ENCODE results near the gene DTL. TPM values are rescaled to one million over a fixed set of nuclear protein-coding genes. Genes with fewer than 3 reads are reported as not detected.

Gene DTL
- total RNA-seq, 2 donors from 2014 or later, result 5.2 to 19.9 TPM

DNA sequence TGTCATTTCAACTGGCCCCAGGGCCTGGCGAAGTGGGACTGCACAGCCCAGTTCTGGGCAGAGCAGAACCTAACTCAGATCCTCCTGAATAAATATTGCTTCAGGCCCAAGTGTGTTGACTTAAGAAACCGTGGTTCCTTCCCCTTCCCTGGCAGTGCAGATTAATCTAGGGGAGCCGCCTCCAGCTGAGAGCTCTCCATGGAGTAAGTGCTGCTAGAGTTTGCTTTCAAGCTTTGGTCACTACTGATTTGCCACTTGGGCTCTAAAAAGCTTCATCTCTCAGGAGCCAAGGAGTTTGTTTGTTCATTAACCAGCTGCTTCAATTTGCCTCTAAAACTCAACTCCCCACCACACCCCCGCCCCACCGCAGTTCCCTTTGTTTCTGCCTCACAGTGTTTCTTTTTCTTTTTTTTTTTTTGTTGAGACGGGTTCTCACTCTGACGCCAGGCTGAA lies 112.1 kb downstream of the DTL start:
- peak; percentile 35 for DNase-seq

DNA sequence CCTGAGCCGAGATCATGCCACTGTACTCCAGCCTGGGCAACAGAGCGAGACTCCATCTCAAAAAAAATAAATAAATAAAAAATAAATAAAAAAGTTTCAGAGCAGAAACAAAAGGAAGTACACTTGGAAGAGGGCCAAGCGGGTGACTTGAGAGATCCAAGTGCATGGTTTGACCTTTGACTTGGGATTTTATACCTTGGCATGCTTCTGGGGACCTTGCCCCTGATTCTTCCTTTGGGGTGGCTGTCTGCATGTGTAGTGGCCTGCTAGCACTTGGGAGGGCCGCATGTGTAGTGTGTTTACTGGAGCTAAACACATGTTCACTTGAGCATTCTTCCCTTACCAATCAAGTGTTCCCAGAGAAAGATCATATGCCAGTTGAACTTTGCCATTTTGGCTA lies 114.0 kb downstream of the DTL start:
- TF ChIP-seq, protein P1, sequence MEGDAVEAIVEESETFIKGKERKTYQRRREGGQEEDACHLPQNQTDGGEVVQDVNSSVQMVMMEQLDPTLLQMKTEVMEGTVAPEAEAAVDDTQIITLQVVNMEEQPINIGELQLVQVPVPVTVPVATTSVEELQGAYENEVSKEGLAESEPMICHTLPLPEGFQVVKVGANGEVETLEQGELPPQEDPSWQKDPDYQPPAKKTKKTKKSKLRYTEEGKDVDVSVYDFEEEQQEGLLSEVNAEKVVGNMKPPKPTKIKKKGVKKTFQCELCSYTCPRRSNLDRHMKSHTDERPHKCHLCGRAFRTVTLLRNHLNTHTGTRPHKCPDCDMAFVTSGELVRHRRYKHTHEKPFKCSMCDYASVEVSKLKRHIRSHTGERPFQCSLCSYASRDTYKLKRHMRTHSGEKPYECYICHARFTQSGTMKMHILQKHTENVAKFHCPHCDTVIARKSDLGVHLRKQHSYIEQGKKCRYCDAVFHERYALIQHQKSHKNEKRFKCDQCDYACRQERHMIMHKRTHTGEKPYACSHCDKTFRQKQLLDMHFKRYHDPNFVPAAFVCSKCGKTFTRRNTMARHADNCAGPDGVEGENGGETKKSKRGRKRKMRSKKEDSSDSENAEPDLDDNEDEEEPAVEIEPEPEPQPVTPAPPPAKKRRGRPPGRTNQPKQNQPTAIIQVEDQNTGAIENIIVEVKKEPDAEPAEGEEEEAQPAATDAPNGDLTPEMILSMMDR (IDR thresholded peaks at IDR 0.05), result no peak
- Histone ChIP-seq H3K36me3 (no peaks in the 10 kb centered on the region), H3K27ac (no peak overlapping the region), H3K27me3 (no peaks in the 10 kb centered on the region), H3K9me3 (no peaks in the 10 kb centered on the region), H3K4me3 (no peak overlapping the region), H3K9ac (ENCODE audit: low read depth in 2 of 2, low read length in 2 of 2) (peak overlapping the region in 1 of 2 donors; percentile 24), H3K4me1 (no peaks in the 10 kb centered on the region)
- intact Hi-C loops (cut with DNase I), result no loop called here
- DNase-seq, result peak; percentile 42

More for the DNA sequence above, 112.1 kb downstream of the DTL start:
- Histone ChIP-seq H3K36me3 (no peaks in the 10 kb centered on the region), H3K4me1 (no peaks in the 10 kb centered on the region), H3K27ac (peak overlapping the region; percentile 57), H3K9ac (ENCODE audit: low read depth in 2 of 2, low read length in 2 of 2) (no peak overlapping the region), H3K9me3 (no peaks in the 10 kb centered on the region), H3K27me3 (no peaks in the 10 kb centered on the region), H3K4me3 (no peak overlapping the region)
- intact Hi-C loops (cut with DNase I), result no loop called here
- TF ChIP-seq, protein P1 (IDR thresholded peaks at IDR 0.05), result no peak

DNA sequence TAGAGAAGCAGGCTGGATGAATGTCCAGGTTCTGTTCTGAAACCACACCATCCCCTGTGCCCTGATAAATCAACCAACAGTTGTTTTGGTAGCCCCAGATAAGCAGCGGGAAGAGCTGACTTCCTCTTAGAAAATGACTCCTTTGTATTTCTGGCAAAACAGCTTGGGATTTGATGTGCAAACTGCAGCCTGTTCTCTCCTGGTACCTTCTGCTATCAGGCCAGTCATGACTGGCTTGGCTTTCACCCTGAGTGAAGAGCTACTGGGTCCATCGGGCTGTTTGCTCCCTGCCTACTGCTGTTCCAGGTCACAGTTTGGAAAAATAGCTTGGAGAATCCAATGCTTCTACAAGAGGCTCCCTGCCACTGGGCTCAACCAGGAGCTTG lies 116.8 kb downstream of the DTL start:
- intact Hi-C loops (cut with DNase I), result no loop called here
- no peaks in the 10 kb centered on the region for H3K4me1 ChIP-seq
- H3K4me3 ChIP-seq, result no peak overlapping the region
- H3K9ac ChIP-seq (ENCODE audit: low read depth in 2 of 2, low read length in 2 of 2), result no peak overlapping the region
- H3K27me3 ChIP-seq, result no peaks in the 10 kb centered on the region
- no peaks in the 10 kb centered on the region for H3K9me3 ChIP-seq
- H3K27ac ChIP-seq, result no peak overlapping the region
- DNase-seq, result no peak
- H3K36me3 ChIP-seq, result no peaks in the 10 kb centered on the region
- TF ChIP-seq, protein P1 (IDR thresholded peaks at IDR 0.05), result no peak

DNA sequence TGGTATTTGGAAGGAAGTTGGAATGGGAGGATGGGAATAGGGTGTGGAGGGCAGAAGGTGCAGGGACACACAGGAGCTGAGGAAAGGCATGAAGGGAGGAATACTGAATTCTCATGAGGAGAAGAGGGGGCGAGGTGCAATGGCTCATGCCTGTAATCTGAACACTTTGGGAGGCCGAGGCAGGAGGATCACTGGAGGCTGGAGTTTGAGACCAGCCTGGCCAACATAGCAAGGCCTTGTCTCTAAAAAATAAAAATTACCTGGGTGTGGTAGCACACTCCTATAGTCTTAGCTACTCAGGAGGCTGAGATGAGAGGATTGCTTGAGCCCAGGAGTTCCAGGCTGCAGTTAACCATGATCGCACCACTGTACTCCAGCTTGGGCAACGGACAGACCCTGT lies 117.3 kb downstream of the DTL start:
- no peaks in the 10 kb centered on the region for H3K4me1 ChIP-seq
- H3K36me3 ChIP-seq, result no peaks in the 10 kb centered on the region
- DNase-seq, result no peak
- intact Hi-C loops (cut with DNase I), result no loop called here
- no peaks in the 10 kb centered on the region for H3K27me3 ChIP-seq
- H3K4me3 ChIP-seq, result no peak overlapping the region
- TF ChIP-seq, protein P1 (IDR thresholded peaks at IDR 0.05), result no peak
- H3K9ac ChIP-seq (ENCODE audit: low read depth in 2 of 2, low read length in 2 of 2), result no peak overlapping the region
- no peaks in the 10 kb centered on the region for H3K9me3 ChIP-seq
- peak overlapping the region; percentile 35 for H3K27ac ChIP-seq

DNA sequence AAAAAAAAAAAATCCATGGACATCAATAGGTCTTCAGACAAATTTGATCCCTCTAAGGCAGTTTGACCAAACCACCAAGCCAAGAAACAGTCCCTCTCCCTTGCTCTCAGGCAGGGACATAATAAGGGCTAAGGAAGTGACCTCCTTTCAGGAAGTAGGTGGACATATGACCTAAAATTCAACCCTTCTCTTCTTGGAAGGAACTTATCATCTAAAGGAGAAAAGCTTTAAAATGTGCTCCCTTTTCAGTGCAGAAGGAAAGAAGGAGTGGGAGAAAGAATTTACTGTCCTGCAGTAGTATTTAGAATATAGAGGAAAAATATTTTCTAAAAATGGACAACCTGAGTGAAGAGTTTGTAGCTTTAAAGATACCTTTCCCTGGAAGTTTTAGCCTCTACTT lies 118.1 kb downstream of the DTL start:
- TF ChIP-seq, protein P1 (IDR thresholded peaks at IDR 0.05), result no peak
- intact Hi-C loops (cut with DNase I), result no loop called here
- Histone ChIP-seq H3K4me3 (no peak overlapping the region), H3K9me3 (no peaks in the 10 kb centered on the region), H3K36me3 (no peaks in the 10 kb centered on the region), H3K27me3 (no peaks in the 10 kb centered on the region), H3K4me1 (no peaks in the 10 kb centered on the region), H3K9ac (ENCODE audit: low read depth in 2 of 2, low read length in 2 of 2) (no peak overlapping the region), H3K27ac (peak overlapping the region; percentile 35)
- DNase-seq, result no peak

Small RNA genes lying within 50 kb of the gene (microRNA-seq; reads per million reads assigned to microRNA genes)
- not detected for gene MIR3122

Other genes starting within 250 kb of the DTL start
- gene LPGAT1, start 205.0 kb upstream of the DTL start, total RNA-seq, result 10 to 100 TPM; 44.2 to 50.8 TPM
- gene INTS7, start 191 bp upstream of the DTL start, total RNA-seq, result 10 to 100 TPM; 11.0 to 18.5 TPM
- gene PPP2R5A, start 249.7 kb downstream of the DTL start, total RNA-seq, result 10 to 100 TPM; 62.4 to 78.2 TPM

All from colonic mucosa (tissue), 4 donors.